B cell (primary cell): Measurements from ENCODE around the gene SPECC1.

Experiments
- CTCF ChIP-seq: fragments of 200-600 bp; IDR thresholded peaks from one replicate; pipeline ENCODE4 v1.8.0; 2022; ENCODE audit warnings: antibody characterized with exemption, mild to moderate bottlenecking
- EZH2 ChIP-seq: IDR thresholded peaks from 2 replicates; pipeline ENCODE4 v1.6.1; 2012; ENCODE audit warnings: borderline replicate concordance, low read depth, mild to moderate bottlenecking, moderate library complexity, low read length; ENCODE audit not compliant: insufficient read depth, poor library complexity, severe bottlenecking

GRCh38 chr17:20097330-20097729 is 88.2 kb downstream of the SPECC1 start:
- TF ChIP-seq EZH2 (no peak), CTCF (no peak)
